K562 (cell line): ENCODE data around the gene APOB.

ENCODE experiments used
- ELF2 ChIP-seq: fragments of 250-450 bp; sonication (Bioruptor Pico); IDR thresholded peaks from 2 replicates; pipeline ENCODE4 v1.5.0; 2021; ENCODE audit warnings: mild to moderate bottlenecking
- EP300 ChIP-seq: IDR thresholded peaks from 2 replicates; pipeline ENCODE4 v1.6.1; 2012; ENCODE audit warnings: low read length, improper control_type of control experiment
- FOXP4 ChIP-seq: sonication (generic); formaldehyde crosslinking; IDR thresholded peaks from 2 replicates; pipeline ENCODE4 v1.8.0; 2022; ENCODE audit warnings: mild to moderate bottlenecking, missing genetic modification reagents, borderline replicate concordance
- KAT8 ChIP-seq: fragments of 450-650 bp; IDR thresholded peaks from 2 replicates; pipeline ENCODE4 v1.6.1; 2016; ENCODE audit warnings: low read depth, mild to moderate bottlenecking
- RNF2 ChIP-seq: sonication (generic); IDR thresholded peaks from 2 replicates; pipeline ENCODE4 v1.6.1; 2016
- TAF1 ChIP-seq: IDR thresholded peaks from 2 replicates; pipeline ENCODE4 v1.6.1; 2011; ENCODE audit warnings: mild to moderate bottlenecking, low read length, moderate library complexity; ENCODE audit not compliant: insufficient read depth, control insufficient read depth, severe bottlenecking; ENCODE audit errors: extremely low read depth
- TCF7L2 ChIP-seq: fragments of 150-350 bp; IDR thresholded peaks from 2 replicates; pipeline ENCODE4 v1.6.1; 2016; ENCODE audit warnings: low read depth, mild to moderate bottlenecking, low read length, moderate library complexity
- TEAD2 ChIP-seq: fragments of 450-650 bp; IDR thresholded peaks from 2 replicates; pipeline ENCODE4 v1.6.1; 2016; ENCODE audit warnings: missing genetic modification characterization, control low read depth, missing compliant biosample characterization
- ZNF232 ChIP-seq: sonication (generic); formaldehyde crosslinking; IDR thresholded peaks from 2 replicates; pipeline ENCODE4 v1.8.0; 2022; ENCODE audit warnings: mild to moderate bottlenecking, missing genetic modification reagents
- TF ChIP-seq, protein P1 (sequence below), 3 experiments: IDR thresholded peaks in 2 of 3; conservative IDR thresholded peaks in 1 of 3; 2 replicates each; pipeline ENCODE4 v1.5.1; 2011 to 2012; ENCODE audit warnings: low read length in 3 of 3, mild to moderate bottlenecking in 3 of 3, control low read depth in 2 of 3, improper control_type of control experiment in 1 of 3, inconsistent platforms in 1 of 3, low read depth in 1 of 3, mixed read lengths in 1 of 3, moderate library complexity in 1 of 3; ENCODE audit not compliant: insufficient read depth in 2 of 3

GRCh38 chr2:21017748-21018276 lies 26.1 kb downstream of the APOB start:
- TF ChIP-seq TCF7L2 (no peak), EP300 (no peak), TEAD2 (tag) (no peak), ELF2 (CRISPR knock-in tag) (no peak), KAT8 (no peak), RNF2 (no peak), TAF1 (no peak), FOXP4 (CRISPR knock-in tag) (no peak), ZNF232 (no peak)
- TF ChIP-seq, protein P1, sequence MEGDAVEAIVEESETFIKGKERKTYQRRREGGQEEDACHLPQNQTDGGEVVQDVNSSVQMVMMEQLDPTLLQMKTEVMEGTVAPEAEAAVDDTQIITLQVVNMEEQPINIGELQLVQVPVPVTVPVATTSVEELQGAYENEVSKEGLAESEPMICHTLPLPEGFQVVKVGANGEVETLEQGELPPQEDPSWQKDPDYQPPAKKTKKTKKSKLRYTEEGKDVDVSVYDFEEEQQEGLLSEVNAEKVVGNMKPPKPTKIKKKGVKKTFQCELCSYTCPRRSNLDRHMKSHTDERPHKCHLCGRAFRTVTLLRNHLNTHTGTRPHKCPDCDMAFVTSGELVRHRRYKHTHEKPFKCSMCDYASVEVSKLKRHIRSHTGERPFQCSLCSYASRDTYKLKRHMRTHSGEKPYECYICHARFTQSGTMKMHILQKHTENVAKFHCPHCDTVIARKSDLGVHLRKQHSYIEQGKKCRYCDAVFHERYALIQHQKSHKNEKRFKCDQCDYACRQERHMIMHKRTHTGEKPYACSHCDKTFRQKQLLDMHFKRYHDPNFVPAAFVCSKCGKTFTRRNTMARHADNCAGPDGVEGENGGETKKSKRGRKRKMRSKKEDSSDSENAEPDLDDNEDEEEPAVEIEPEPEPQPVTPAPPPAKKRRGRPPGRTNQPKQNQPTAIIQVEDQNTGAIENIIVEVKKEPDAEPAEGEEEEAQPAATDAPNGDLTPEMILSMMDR (IDR thresholded peaks at IDR 0.05 in 2 of 3, conservative IDR thresholded peaks at IDR 0.05 in 1 of 3; ENCODE audit: insufficient read depth in 2 of 3, low read depth in 1 of 3, low read length in 3 of 3): no peak
